Amygdala (tissue), 56 donors: ENCODE data around the gene ASXL1.
"Not testable (repeated sequence)": the region's sequence is repeated elsewhere in the genome, so short reads cannot be mapped to it uniquely, and the experiment has no call there.

Experiments
- DNase-seq, 56 donors: peaks; one replicate each; lab custom pipeline; 2025; lab: John Stamatoyannopoulos, UW

ASXL1 gene

GRCh38 chr20:32396646-32397160 is 38.6 kb downstream of the ASXL1 start:
- no peak for DNase-seq

- DNase-seq = no peak
Measured at GRCh38 chr20:32397567-32398084, 39.5 kb downstream of the ASXL1 start.

GRCh38 chr20:32400476-32400875 is 42.3 kb downstream of the ASXL1 start:
- DNase-seq = no peak

GRCh38 chr20:32404017-32404416 is 45.9 kb downstream of the ASXL1 start:
- DNase-seq = no peak

GRCh38 chr20:32406701-32407100 is 48.6 kb downstream of the ASXL1 start:
- no peak for DNase-seq

GRCh38 chr20:32407131-32407750 is 49.1 kb downstream of the ASXL1 start:
- not testable (repeated sequence) for DNase-seq

GRCh38 chr20:32411955-32412706 is 54.0 kb downstream of the ASXL1 start:
- DNase-seq = no peak

- no peak for DNase-seq
Measured at GRCh38 chr20:32415494-32415893, 57.4 kb downstream of the ASXL1 start.

- DNase-seq = no peak
Measured at GRCh38 chr20:32416206-32416605, 58.1 kb downstream of the ASXL1 start.

- no peak for DNase-seq
Measured at GRCh38 chr20:32418376-32418775, 60.2 kb downstream of the ASXL1 start.

- no peak for DNase-seq
Measured at GRCh38 chr20:32421290-32421689, 63.2 kb downstream of the ASXL1 start.

GRCh38 chr20:32427996-32428395 is 69.9 kb downstream of the ASXL1 start:
- DNase-seq = no peak

- DNase-seq = no peak
Measured at GRCh38 chr20:32429343-32429742, 71.2 kb downstream of the ASXL1 start.

- no peak for DNase-seq
Measured at GRCh38 chr20:32429745-32430360, 71.7 kb downstream of the ASXL1 start.

- no peak for DNase-seq
Measured at GRCh38 chr20:32431457-32431856, 73.3 kb downstream of the ASXL1 start.

GRCh38 chr20:32432277-32432676 is 74.1 kb downstream of the ASXL1 start:
- no peak for DNase-seq

GRCh38 chr20:32433311-32434021 is 75.3 kb downstream of the ASXL1 start:
- DNase-seq = no peak

GRCh38 chr20:32434434-32434833 is 76.3 kb downstream of the ASXL1 start:
- no peak for DNase-seq

- no peak for DNase-seq
Measured at GRCh38 chr20:32435449-32436107, 77.4 kb downstream of the ASXL1 start.
